NCI-H524 (cell line): Measurements from ENCODE around the gene TSPAN32.

Source experiments
- DNase-seq, 2 experiments: peaks; one replicate each; lab custom pipeline; 2025; lab: John Stamatoyannopoulos, UW

The TSPAN32 gene

GRCh38 chr11:2289350-2289749, 12.5 kb upstream of the TSPAN32 start:
- no peak for DNase-seq

- no peak for DNase-seq
Observed at GRCh38 chr11:2289859-2290258, 12.0 kb upstream of the TSPAN32 start.

- DNase-seq = no peak
Observed at GRCh38 chr11:2290351-2290841, 11.4 kb upstream of the TSPAN32 start.

GRCh38 chr11:2293531-2293971, 8.3 kb upstream of the TSPAN32 start:
- DNase-seq = no peak

GRCh38 chr11:2293984-2294925, 7.6 kb upstream of the TSPAN32 start:
- DNase-seq = no peak

GRCh38 chr11:2294926-2295290, 6.9 kb upstream of the TSPAN32 start:
- DNase-seq = no peak

- DNase-seq = no peak
Observed at GRCh38 chr11:2295971-2296912, 5.6 kb upstream of the TSPAN32 start.

- DNase-seq = no peak
Observed at GRCh38 chr11:2296913-2297622, 4.7 kb upstream of the TSPAN32 start.

GRCh38 chr11:2297623-2298030, 4.2 kb upstream of the TSPAN32 start:
- no peak for DNase-seq

GRCh38 chr11:2298131-2298794, 3.5 kb upstream of the TSPAN32 start:
- DNase-seq = no peak

GRCh38 chr11:2298795-2299761, 2.7 kb upstream of the TSPAN32 start:
- DNase-seq = peak; percentile 6 to 40

- no peak for DNase-seq
Observed at GRCh38 chr11:2299773-2300172, 2.0 kb upstream of the TSPAN32 start.

GRCh38 chr11:2300290-2300935, 1.4 kb upstream of the TSPAN32 start:
- no peak for DNase-seq

- DNase-seq = no peak
Observed at GRCh38 chr11:2300936-2301630, 730 bp upstream of the TSPAN32 start.

GRCh38 chr11:2302306-2302895, 588 bp downstream of the TSPAN32 start:
- no peak for DNase-seq

GRCh38 chr11:2302896-2303626, 1.2 kb downstream of the TSPAN32 start:
- DNase-seq = no peak

- no peak for DNase-seq
Observed at GRCh38 chr11:2303627-2304505, 2.1 kb downstream of the TSPAN32 start.
